ENCODE data around the gene AUTS2.

The AUTS2 gene

DNA sequence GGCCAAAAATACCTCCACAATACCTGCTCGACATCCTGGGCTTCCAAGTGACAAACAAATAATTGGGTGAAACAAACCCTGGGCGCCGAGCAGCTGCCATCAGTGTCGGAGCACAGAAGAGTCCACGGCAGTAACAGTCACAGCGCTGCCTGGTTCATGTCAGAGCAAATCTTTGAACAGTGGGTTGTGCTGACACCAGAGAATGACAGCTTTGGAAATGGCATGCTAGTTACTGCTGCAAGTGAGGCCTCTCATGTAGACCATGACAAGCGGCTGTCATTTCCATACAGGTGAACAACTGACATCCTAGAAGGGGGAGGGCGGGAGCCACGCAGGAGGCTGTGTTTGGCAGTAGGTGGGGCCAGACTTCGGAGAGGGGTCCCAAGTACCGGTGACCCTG is 1113.2 kb downstream of the AUTS2 start:
- Histone ChIP-seq H3K79me2 (ENCODE audit: insufficient read depth, low read length) (peaks cover 88% of the 10 kb centered on the region), H3K9me3 (ENCODE audit: insufficient read depth, low read depth, low read length) (no peaks in the 10 kb centered on the region), H3K9me2 (replicated peaks; ENCODE audit: low read depth, low read length) (no peaks in the 10 kb centered on the region), H2AFZ (ENCODE audit: low read length) (no peak overlapping the region), H3F3A (ENCODE audit: low read depth) (no peaks in the 10 kb centered on the region), H3K4me3 (ENCODE audit: low read length, poor library complexity, severe bottlenecking) (no peak overlapping the region), H3K9ac (ENCODE audit: low read depth, low read length, poor library complexity, severe bottlenecking) (no peak overlapping the region), H3K4me2 (ENCODE audit: low read depth, low read length, poor library complexity, severe bottlenecking) (no peak overlapping the region), H4K20me1 (ENCODE audit: insufficient read depth, low read length, poor library complexity, severe bottlenecking) (peaks cover 34% of the 10 kb centered on the region), H3K4me1 (ENCODE audit: insufficient read depth, low read length, poor library complexity, severe bottlenecking) (peaks cover 18% of the 10 kb centered on the region), H3K27me3 (ENCODE audit: insufficient read depth, low read length, poor library complexity, severe bottlenecking) (no peaks in the 10 kb centered on the region), H3K36me3 (ENCODE audit: insufficient read depth, low read length) (peaks cover 14% of the 10 kb centered on the region)
- TF ChIP-seq EZH2phosphoT487 (IDR thresholded peaks at IDR 0.05; ENCODE audit: borderline replicate concordance) (no peak), CTCF (conservative IDR thresholded peaks at IDR 0.05; ENCODE audit: low read length) (no peak)

DNA sequence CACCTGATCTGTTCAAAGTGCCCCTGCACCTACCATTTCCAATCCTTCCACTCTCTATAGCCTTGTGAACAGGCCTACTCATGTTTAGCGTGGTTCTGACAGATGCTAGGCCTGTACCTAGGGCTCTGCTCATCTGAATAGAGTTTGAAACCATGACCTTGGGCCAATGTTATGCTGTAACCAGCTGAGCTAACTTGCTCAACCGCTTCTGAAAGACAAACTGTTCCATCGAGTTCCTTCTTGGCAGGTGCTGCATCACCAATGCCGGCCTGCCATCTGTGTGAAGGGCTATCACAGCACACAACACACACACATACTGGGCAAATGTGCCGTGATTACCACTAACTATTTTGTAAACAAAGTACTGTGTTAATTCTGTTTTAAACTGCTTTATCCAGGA is 1114.7 kb downstream of the AUTS2 start:
- Histone ChIP-seq H3K4me2 (ENCODE audit: low read depth, low read length, poor library complexity, severe bottlenecking) (no peak overlapping the region), H3K27me3 (ENCODE audit: insufficient read depth, low read length, poor library complexity, severe bottlenecking) (no peaks in the 10 kb centered on the region), H3K9me2 (replicated peaks; ENCODE audit: low read depth, low read length) (no peaks in the 10 kb centered on the region), H2AFZ (ENCODE audit: low read length) (no peak overlapping the region), H3K9me3 (ENCODE audit: insufficient read depth, low read depth, low read length) (no peaks in the 10 kb centered on the region), H3K79me2 (ENCODE audit: insufficient read depth, low read length) (peaks cover 88% of the 10 kb centered on the region), H4K20me1 (ENCODE audit: insufficient read depth, low read length, poor library complexity, severe bottlenecking) (peaks cover 39% of the 10 kb centered on the region), H3K4me3 (ENCODE audit: low read length, poor library complexity, severe bottlenecking) (no peak overlapping the region), H3K36me3 (ENCODE audit: insufficient read depth, low read length) (peaks cover 14% of the 10 kb centered on the region), H3K4me1 (ENCODE audit: insufficient read depth, low read length, poor library complexity, severe bottlenecking) (peaks cover 18% of the 10 kb centered on the region), H3F3A (ENCODE audit: low read depth) (no peaks in the 10 kb centered on the region), H3K9ac (ENCODE audit: low read depth, low read length, poor library complexity, severe bottlenecking) (no peak overlapping the region)
- TF ChIP-seq EZH2phosphoT487 (IDR thresholded peaks at IDR 0.05; ENCODE audit: borderline replicate concordance) (no peak), CTCF (conservative IDR thresholded peaks at IDR 0.05; ENCODE audit: low read length) (no peak)

DNA sequence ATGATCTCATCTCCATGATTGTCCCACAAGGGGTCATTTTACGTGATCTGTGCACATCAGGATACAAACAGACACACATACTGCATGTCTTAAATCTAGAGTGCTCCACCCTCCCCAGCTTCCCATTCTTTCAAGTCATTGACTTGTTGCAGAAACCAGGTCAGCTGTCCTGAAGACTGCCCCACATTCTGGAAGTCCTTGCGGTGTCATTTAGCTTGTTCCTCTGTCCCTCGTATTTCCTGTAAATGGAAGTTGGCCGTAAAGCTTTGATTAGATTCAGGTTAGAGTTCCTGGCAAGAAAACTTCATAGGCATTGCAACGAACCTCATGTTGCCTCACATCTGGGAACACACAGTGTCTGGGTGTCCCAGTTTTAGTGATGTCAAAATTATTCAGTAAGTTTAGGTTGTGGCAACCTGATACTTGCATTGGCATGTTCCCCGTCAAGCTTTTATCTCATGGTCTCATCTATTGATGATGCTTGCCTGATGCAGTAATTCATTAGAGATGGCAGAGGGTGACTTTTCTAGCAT is 1116.3 kb downstream of the AUTS2 start:
- Histone ChIP-seq H3K79me2 (ENCODE audit: insufficient read depth, low read length) (peaks cover 85% of the 10 kb centered on the region), H3K9ac (ENCODE audit: low read depth, low read length, poor library complexity, severe bottlenecking) (no peak overlapping the region), H3K9me2 (replicated peaks; ENCODE audit: low read depth, low read length) (no peaks in the 10 kb centered on the region), H4K20me1 (ENCODE audit: insufficient read depth, low read length, poor library complexity, severe bottlenecking) (peaks cover 36% of the 10 kb centered on the region), H3K4me3 (ENCODE audit: low read length, poor library complexity, severe bottlenecking) (no peak overlapping the region), H3K27me3 (ENCODE audit: insufficient read depth, low read length, poor library complexity, severe bottlenecking) (no peaks in the 10 kb centered on the region), H3K36me3 (ENCODE audit: insufficient read depth, low read length) (peaks cover 14% of the 10 kb centered on the region), H3K4me2 (ENCODE audit: low read depth, low read length, poor library complexity, severe bottlenecking) (no peak overlapping the region), H3F3A (ENCODE audit: low read depth) (no peaks in the 10 kb centered on the region), H2AFZ (ENCODE audit: low read length) (no peak overlapping the region), H3K4me1 (ENCODE audit: insufficient read depth, low read length, poor library complexity, severe bottlenecking) (peaks cover 18% of the 10 kb centered on the region), H3K9me3 (ENCODE audit: insufficient read depth, low read depth, low read length) (no peaks in the 10 kb centered on the region)
- TF ChIP-seq EZH2phosphoT487 (IDR thresholded peaks at IDR 0.05; ENCODE audit: borderline replicate concordance), result no peak
- no peak for TF ChIP-seq CTCF (conservative IDR thresholded peaks at IDR 0.05; ENCODE audit: low read length)
